Keratinocyte (primary cell): Measurements from ENCODE around the gene C14orf93. TPM values are rescaled to one million over a fixed set of nuclear protein-coding genes. Genes with fewer than 3 reads are reported as not detected.

Experiments
- DNase-seq: peaks from one replicate; pipeline ENCODE4 v3.0.0-alpha.2; 2011; ENCODE audit warnings: low read depth, missing footprints, low spot score
- FAIRE-seq: peaks from 2 replicates; lab custom pipeline; 2011; peaks lifted over from hg19 to GRCh38; lab: Jason Lieb, UNC
- H2AFZ ChIP-seq: 2 replicates; pipeline ENCODE4 v1.6.0; 2012; ENCODE audit warnings: low read length, control low read depth, inconsistent platforms; ENCODE audit not compliant: control insufficient read depth
- H3K27ac ChIP-seq: 2 replicates; pipeline ENCODE4 v1.5.1; 2011; ENCODE audit warnings: low read length; ENCODE audit not compliant: control insufficient read depth, insufficient read depth
- H3K27me3 ChIP-seq: 3 replicates; pipeline ENCODE4 v1.6.0; 2011; ENCODE audit warnings: low read length; ENCODE audit not compliant: control insufficient read depth, insufficient read depth; ENCODE audit errors: extremely low read depth
- H3K36me3 ChIP-seq, 2 experiments: 2 replicates in 1 of 2; 3 replicates in 1 of 2; pipeline ENCODE4 v1.5.1; 2011; ENCODE audit warnings: low read length in 2 of 2, mild to moderate bottlenecking in 1 of 2; ENCODE audit not compliant: control insufficient read depth in 2 of 2, insufficient read depth in 2 of 2; ENCODE audit errors: extremely low read depth in 1 of 2
- H3K4me1 ChIP-seq: 3 replicates; pipeline ENCODE4 v1.5.1; 2011; ENCODE audit warnings: low read length; ENCODE audit not compliant: control insufficient read depth, insufficient read depth; ENCODE audit errors: extremely low read depth
- H3K4me2 ChIP-seq: 3 replicates; pipeline ENCODE4 v1.6.0; 2011; ENCODE audit warnings: low read depth, low read length; ENCODE audit not compliant: control insufficient read depth, insufficient read depth; ENCODE audit errors: extremely low read depth
- H3K4me3 ChIP-seq, 3 experiments: fragments of 200-600 bp in 1 of 3; sonication (generic) in 1 of 3; 2 replicates in 2 of 3; 3 replicates in 1 of 3; pipeline ENCODE4 v1.5.1; 2011 to 2016; ENCODE audit warnings: low read length in 3 of 3, mild to moderate bottlenecking in 3 of 3, control low read depth in 2 of 3, inconsistent platforms in 1 of 3, low read depth in 1 of 3, mixed read lengths in 1 of 3, mixed run types in 1 of 3, moderate library complexity in 1 of 3; ENCODE audit not compliant: control insufficient read depth in 2 of 3, insufficient read depth in 2 of 3; ENCODE audit errors: extremely low read depth in 1 of 3
- H3K79me2 ChIP-seq: 2 replicates; pipeline ENCODE4 v1.6.0; 2012; ENCODE audit warnings: low read length; ENCODE audit not compliant: control insufficient read depth, insufficient read depth
- H3K9ac ChIP-seq: 3 replicates; pipeline ENCODE4 v1.6.0; 2011; ENCODE audit warnings: low read length; ENCODE audit not compliant: control insufficient read depth, insufficient read depth; ENCODE audit errors: extremely low read depth
- H3K9me1 ChIP-seq: 3 replicates; pipeline ENCODE4 v1.6.0; 2011; ENCODE audit warnings: low read length; ENCODE audit not compliant: control insufficient read depth, insufficient read depth; ENCODE audit errors: extremely low read depth
- H3K9me3 ChIP-seq: 2 replicates; pipeline ENCODE4 v1.5.1; 2012; ENCODE audit warnings: low read depth, low read length; ENCODE audit not compliant: control insufficient read depth
- H4K20me1 ChIP-seq: 3 replicates; pipeline ENCODE4 v1.6.0; 2011; ENCODE audit warnings: low read length; ENCODE audit not compliant: control insufficient read depth, insufficient read depth; ENCODE audit errors: extremely low read depth
- EZH2 ChIP-seq: IDR thresholded peaks from one replicate; pipeline ENCODE4 v1.6.1; 2012; ENCODE audit warnings: inconsistent platforms, mild to moderate bottlenecking, low read length, moderate library complexity
- dilution Hi-C: fragments of 300-500 bp; cut with MboI; formaldehyde crosslinking; loops from one replicate; pipeline ENCODE4 v1.7.0; 2020; ENCODE audit warnings: low sequenced_read_pairs; ENCODE audit not compliant: extremely low pct_ligation_motif_present
- polyA plus RNA-seq, 5 experiments: library from polyadenylated mRNA; depleted of rRNA in 3 of 5; stranded (reverse) in 3 of 5; stranded (forward) in 1 of 5; unstranded in 1 of 5; fragments of >200 nt; gene quantifications; 1 replicate in 1 of 5; 2 replicates in 3 of 5; 3 replicates in 1 of 5; pipeline versions ENCODE4 v1.2.1 to v1.2.3, GENCODE V29; 2011 to 2012; ENCODE audit warnings: missing spikeins in 2 of 5, low read depth in 1 of 5, low replicate concordance in 1 of 5
- TF ChIP-seq, protein P1 (sequence below), 3 experiments: IDR thresholded peaks in 1 of 3; conservative IDR thresholded peaks in 1 of 3; optimal IDR thresholded peaks in 1 of 3; 2 replicates in 2 of 3; 3 replicates in 1 of 3; pipeline versions ENCODE3 to v1.5.1; 2011; ENCODE audit warnings: low read length in 3 of 3, mild to moderate bottlenecking in 3 of 3, moderate library complexity in 2 of 3, control low read depth in 1 of 3, inconsistent platforms in 1 of 3; ENCODE audit not compliant: insufficient read depth in 2 of 3; ENCODE audit errors: extremely low read depth in 1 of 3

Gene C14orf93
- polyA plus RNA-seq, 1 donor (not counting 4 experiments of a cell fraction or from before 2014, with no cell fraction given) = 7.7 TPM

DNA sequence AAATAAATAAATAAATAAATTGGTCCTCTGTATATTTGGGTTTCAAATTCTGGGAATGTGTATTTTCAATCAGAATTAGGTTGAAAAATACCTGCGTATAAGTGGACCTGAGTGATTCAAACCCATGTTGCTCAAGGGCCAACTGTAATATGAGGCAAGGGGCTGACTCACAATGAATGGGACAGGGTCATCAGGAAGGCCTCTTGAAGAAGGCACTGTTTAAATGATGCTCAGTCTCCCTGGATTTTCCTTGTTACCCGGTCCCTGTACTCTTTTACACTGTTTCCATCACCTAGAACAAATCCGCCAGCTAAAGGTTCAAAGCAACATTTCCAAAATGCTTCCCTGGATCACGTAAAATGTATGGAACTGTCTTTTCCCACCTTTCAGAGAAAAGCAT, 21.0 kb upstream of the C14orf93 start:
- no peak overlapping the region for H2AFZ ChIP-seq
- H3K9ac ChIP-seq = no peak overlapping the region
- dilution Hi-C loops = no loop called here
- H3K9me3 ChIP-seq = no peaks in the 10 kb centered on the region
- H3K4me3 ChIP-seq = no peak overlapping the region
- DNase-seq (no peak), FAIRE-seq (no peak)
- no peak overlapping the region for H3K27ac ChIP-seq
- no peaks in the 10 kb centered on the region for H4K20me1 ChIP-seq
- H3K4me1 ChIP-seq = peaks cover 10% of the 10 kb centered on the region
- TF ChIP-seq, protein P1, sequence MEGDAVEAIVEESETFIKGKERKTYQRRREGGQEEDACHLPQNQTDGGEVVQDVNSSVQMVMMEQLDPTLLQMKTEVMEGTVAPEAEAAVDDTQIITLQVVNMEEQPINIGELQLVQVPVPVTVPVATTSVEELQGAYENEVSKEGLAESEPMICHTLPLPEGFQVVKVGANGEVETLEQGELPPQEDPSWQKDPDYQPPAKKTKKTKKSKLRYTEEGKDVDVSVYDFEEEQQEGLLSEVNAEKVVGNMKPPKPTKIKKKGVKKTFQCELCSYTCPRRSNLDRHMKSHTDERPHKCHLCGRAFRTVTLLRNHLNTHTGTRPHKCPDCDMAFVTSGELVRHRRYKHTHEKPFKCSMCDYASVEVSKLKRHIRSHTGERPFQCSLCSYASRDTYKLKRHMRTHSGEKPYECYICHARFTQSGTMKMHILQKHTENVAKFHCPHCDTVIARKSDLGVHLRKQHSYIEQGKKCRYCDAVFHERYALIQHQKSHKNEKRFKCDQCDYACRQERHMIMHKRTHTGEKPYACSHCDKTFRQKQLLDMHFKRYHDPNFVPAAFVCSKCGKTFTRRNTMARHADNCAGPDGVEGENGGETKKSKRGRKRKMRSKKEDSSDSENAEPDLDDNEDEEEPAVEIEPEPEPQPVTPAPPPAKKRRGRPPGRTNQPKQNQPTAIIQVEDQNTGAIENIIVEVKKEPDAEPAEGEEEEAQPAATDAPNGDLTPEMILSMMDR (optimal IDR thresholded peaks at IDR 0.05 in 1 of 3, IDR thresholded peaks at IDR 0.05 in 1 of 3, conservative IDR thresholded peaks at IDR 0.05 in 1 of 3; ENCODE audit: extremely low read depth in 1 of 3, insufficient read depth in 2 of 3, low read length in 3 of 3) = no peak
- no peak for TF ChIP-seq EZH2
- no peaks in the 10 kb centered on the region for H3K27me3 ChIP-seq
- peaks cover 8 to 14% of the 10 kb centered on the region in 2 experiments for H3K36me3 ChIP-seq
- H3K79me2 ChIP-seq = peaks cover 38% of the 10 kb centered on the region
- no peak overlapping the region for H3K4me2 ChIP-seq
- no peaks in the 10 kb centered on the region for H3K9me1 ChIP-seq

DNA sequence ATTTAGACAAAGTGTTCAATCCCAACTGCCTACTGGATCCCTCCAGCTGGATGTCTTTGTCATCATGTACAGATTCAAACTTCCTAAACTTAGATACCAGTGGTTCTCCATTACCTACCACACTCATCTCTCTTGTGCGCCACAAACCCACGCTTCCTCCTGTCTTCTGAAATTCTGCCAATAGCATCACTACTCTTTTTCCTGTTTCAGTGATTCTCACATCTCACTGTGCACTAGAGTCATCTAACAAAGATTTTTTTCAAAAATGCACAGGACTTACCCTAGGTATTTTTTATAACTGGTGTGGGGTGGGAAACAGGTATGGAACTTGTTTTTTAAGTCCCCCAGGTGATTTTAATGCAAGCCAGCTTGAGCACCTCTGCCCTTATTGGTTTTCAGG, 18.9 kb upstream of the C14orf93 start:
- DNase-seq = no peak
- H3K4me3 ChIP-seq = no peak overlapping the region
- H3K9me3 ChIP-seq = no peaks in the 10 kb centered on the region
- H3K79me2 ChIP-seq = peaks cover 29% of the 10 kb centered on the region
- H2AFZ ChIP-seq = no peak overlapping the region
- no peaks in the 10 kb centered on the region for H3K9me1 ChIP-seq
- peaks cover 7% of the 10 kb centered on the region for H3K4me1 ChIP-seq
- dilution Hi-C loops = no loop called here
- H3K9ac ChIP-seq = no peak overlapping the region
- H3K36me3 ChIP-seq = peaks cover 14 to 17% of the 10 kb centered on the region in 2 experiments
- no peak for FAIRE-seq
- no peaks in the 10 kb centered on the region for H4K20me1 ChIP-seq
- no peaks in the 10 kb centered on the region for H3K27me3 ChIP-seq
- H3K4me2 ChIP-seq = no peak overlapping the region
- H3K27ac ChIP-seq = no peak overlapping the region
- TF ChIP-seq, protein P1 (optimal IDR thresholded peaks at IDR 0.05 in 1 of 3, IDR thresholded peaks at IDR 0.05 in 1 of 3, conservative IDR thresholded peaks at IDR 0.05 in 1 of 3; ENCODE audit: extremely low read depth in 1 of 3, insufficient read depth in 2 of 3, low read length in 3 of 3) = no peak
- TF ChIP-seq EZH2 = no peak
